Sigmoid colon (tissue), 4 donors: ENCODE measurements around the gene TMEM30A.

Experiments
- CTCF ChIP-seq, 4 experiments: fragments of 450-650 bp in 3 of 4; fragments of 200-600 bp in 1 of 4; IDR thresholded peaks; one replicate each; pipeline ENCODE4 v1.5.1; 2016 to 2019; ENCODE audit warnings: antibody characterized with exemption in 4 of 4, mild to moderate bottlenecking in 3 of 4, moderate library complexity in 2 of 4
- POLR2A ChIP-seq, 2 donors: fragments of 450-650 bp; IDR thresholded peaks; one replicate each; pipeline ENCODE4 v1.6.1; 2016; ENCODE audit warnings: antibody characterized with exemption in 2 of 2, mild to moderate bottlenecking in 2 of 2, moderate library complexity in 2 of 2
- POLR2AphosphoS5 ChIP-seq, 4 donors: sonication (generic); formaldehyde crosslinking; IDR thresholded peaks; one replicate each; pipeline ENCODE4 v1.6.1; 2017; ENCODE audit warnings: antibody characterized with exemption in 4 of 4

- no peak for TF ChIP-seq CTCF (IDR thresholded peaks at IDR 0.05)
- no peak for TF ChIP-seq POLR2A (IDR thresholded peaks at IDR 0.05)
- no peak for TF ChIP-seq POLR2AphosphoS5 (IDR thresholded peaks at IDR 0.05)
Measured at GRCh38 chr6:75331151-75331550, 46.6 kb upstream of the TMEM30A start.
